Natural killer cell (primary cell): ENCODE results near the gene DNAH1. TPM values are rescaled to one million over a fixed set of nuclear protein-coding genes. Genes with fewer than 3 reads are reported as not detected.

ENCODE experiments used
- ATAC-seq, 3 donors: fragments of 150-1000 bp in 2 of 3; fragments of 200-7000 bp in 1 of 3; cut with Tn5 transposase; 1 replicate in 1 of 3; 2 replicates in 2 of 3; pipeline ENCODE4 v1.10.0; 2021; ENCODE audit warnings: mild to moderate bottlenecking in 2 of 3, moderate library complexity in 2 of 3
- DNase-seq, 2 donors: peaks; one replicate each; pipeline versions ENCODE4 v3.0.0 to v3.0.0-alpha.2; 2013 to 2021; ENCODE audit warnings: mixed read lengths in 1 of 2
- H3K27ac ChIP-seq: one replicate; pipeline ENCODE4 v1.5.1; 2013; ENCODE audit warnings: mild to moderate bottlenecking, low read length
- H3K27me3 ChIP-seq: one replicate; pipeline ENCODE4 v1.6.1; 2013; ENCODE audit warnings: low read length; ENCODE audit not compliant: control insufficient read depth, insufficient read depth
- H3K36me3 ChIP-seq: one replicate; pipeline ENCODE4 v1.6.1; 2013; ENCODE audit warnings: low read length; ENCODE audit not compliant: control insufficient read depth, insufficient read depth
- H3K4me1 ChIP-seq: one replicate; pipeline ENCODE4 v1.6.1; 2013; ENCODE audit warnings: low read length; ENCODE audit not compliant: control insufficient read depth, insufficient read depth
- H3K4me3 ChIP-seq: one replicate; pipeline ENCODE4 v1.5.1; 2013; ENCODE audit warnings: low read length
- H3K9me3 ChIP-seq: one replicate; pipeline ENCODE4 v1.6.1; 2013; ENCODE audit warnings: low read length; ENCODE audit not compliant: control insufficient read depth, insufficient read depth
- H3K27ac Mint-ChIP-seq, 2 donors: one replicate each; pipeline ENCODE4 v1.8.0; 2022; ENCODE audit warnings: mild to moderate bottlenecking in 2 of 2, mixed read lengths in 2 of 2, moderate library complexity in 1 of 2
- H3K27me3 Mint-ChIP-seq, 2 donors: one replicate each; pipeline ENCODE4 v1.8.0; 2022; ENCODE audit warnings: low read depth in 2 of 2, mixed read lengths in 2 of 2
- H3K36me3 Mint-ChIP-seq: one replicate; pipeline ENCODE4 v1.8.0; 2022; ENCODE audit warnings: mixed read lengths
- H3K4me1 Mint-ChIP-seq, 2 donors: one replicate each; pipeline ENCODE4 v1.8.0; 2022; ENCODE audit warnings: mixed read lengths in 2 of 2
- H3K4me3 Mint-ChIP-seq: one replicate; pipeline ENCODE4 v1.8.0; 2022; ENCODE audit warnings: mild to moderate bottlenecking, moderate library complexity, mixed read lengths
- H3K9me3 Mint-ChIP-seq, 2 donors: one replicate each; pipeline ENCODE4 v1.8.0; 2022; ENCODE audit warnings: mixed read lengths in 2 of 2
- CTCF ChIP-seq: fragments of 200-600 bp; IDR thresholded peaks from one replicate; pipeline ENCODE4 v1.8.0; 2022; ENCODE audit warnings: antibody characterized with exemption
- WGBS: methylation state at CpG from one replicate; pipeline ENCODE4 v1.1.7; 2013; ENCODE audit warnings: missing lambda C conversion rate; ENCODE audit not compliant: insufficient coverage; 5-methylcytosine and 5-hydroxymethylcytosine counted together
- intact Hi-C: fragments of 100-400 bp; cut with micrococcal nuclease; formaldehyde crosslinking; loops from one replicate; pipeline ENCODE4 v1.14.2; 2022
- total RNA-seq, 4 donors: library from RNA; stranded (reverse); fragments of 120-200 nt in 1 of 4; gene quantifications; one replicate each; pipeline versions ENCODE4 v1.2.3 to v1.2.4, GENCODE V29; 2013 to 2022

The DNAH1 gene
- total RNA-seq, 3 donors from 2014 or later (not counting 1 experiment from before 2014, with no cell fraction given): 72.3 to 81.7 (median 74.2) TPM

DNA sequence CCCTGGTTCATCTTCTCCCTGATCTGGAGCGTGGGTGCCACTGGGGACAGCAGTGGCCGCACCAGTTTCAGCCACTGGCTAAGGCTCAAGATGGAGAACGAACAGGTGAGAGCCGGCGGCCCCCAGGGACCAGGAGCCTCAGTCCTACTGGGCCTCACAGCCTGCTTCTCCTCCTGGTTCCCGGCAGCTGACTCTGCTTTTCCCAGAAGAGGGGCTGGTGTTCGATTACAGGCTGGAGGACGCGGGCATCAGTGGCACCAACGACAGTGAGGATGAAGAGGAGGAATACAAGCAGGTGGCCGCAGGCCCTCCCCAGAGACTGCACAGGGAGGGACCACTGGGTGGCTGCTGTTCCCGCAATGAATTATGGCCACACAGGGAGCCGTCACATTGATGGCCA, 54.4 kb downstream of the DNAH1 start:
- DNase-seq (no peak), ATAC-seq (no peak)
- no peak overlapping the region for H3K27ac ChIP-seq
- H3K36me3 ChIP-seq: peaks cover 39% of the 10 kb centered on the region
- Mint-ChIP-seq H3K4me3 (no peak overlapping the region), H3K36me3 (no peaks in the 10 kb centered on the region), H3K4me1 (peaks cover 0 to 6% of the 10 kb centered on the region in 2 donors), H3K9me3 (no peaks in the 10 kb centered on the region), H3K27me3 (no peaks in the 10 kb centered on the region), H3K27ac (no peak overlapping the region)
- TF ChIP-seq CTCF: no peak
- no peaks in the 10 kb centered on the region for H3K9me3 ChIP-seq
- intact Hi-C loops: no loop called here
- WGBS: 94% methylated on average over 13 of the region's 13 CpGs
- H3K27me3 ChIP-seq: no peaks in the 10 kb centered on the region
- peaks cover 7% of the 10 kb centered on the region for H3K4me1 ChIP-seq
- H3K4me3 ChIP-seq: no peak overlapping the region

DNA sequence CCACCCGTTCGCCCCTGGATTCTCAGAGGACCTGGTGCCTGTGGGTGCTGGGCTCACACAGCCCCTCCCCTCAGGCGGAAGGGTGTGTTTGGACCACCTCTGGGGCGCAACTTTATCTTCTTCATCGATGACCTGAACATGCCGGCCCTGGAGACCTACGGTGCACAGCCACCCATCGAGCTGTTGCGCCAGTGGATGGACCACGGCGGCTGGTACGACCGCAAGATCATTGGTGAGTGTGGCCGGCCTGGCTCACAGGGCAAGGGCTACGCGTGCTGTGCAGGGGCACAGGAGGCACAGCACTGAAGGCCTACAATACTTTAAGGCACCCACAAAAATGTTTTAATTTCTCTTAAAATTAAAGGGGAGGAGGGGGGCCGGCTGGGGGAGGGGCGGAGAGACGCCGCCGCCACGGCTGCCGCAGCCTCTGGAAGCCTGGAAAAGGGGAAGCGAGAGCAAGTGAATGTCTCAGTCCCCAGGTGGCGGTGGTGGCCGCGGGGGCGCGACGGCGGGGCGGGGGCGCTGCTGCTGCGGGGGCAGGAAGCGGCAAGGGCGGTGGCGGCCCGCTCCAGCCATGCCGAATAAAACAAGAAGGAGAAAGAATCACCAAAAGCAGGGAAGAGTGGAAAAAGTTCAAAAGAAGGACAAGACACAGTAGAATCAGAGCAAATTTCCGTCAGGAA, 56.8 kb downstream of the DNAH1 start:
- Histone ChIP-seq H3K4me1 (peaks cover 7% of the 10 kb centered on the region), H3K27ac (no peak overlapping the region), H3K9me3 (no peaks in the 10 kb centered on the region), H3K27me3 (no peaks in the 10 kb centered on the region), H3K36me3 (peaks cover 37% of the 10 kb centered on the region), H3K4me3 (no peak overlapping the region)
- H3K4me3 Mint-ChIP-seq: no peak overlapping the region
- no peaks in the 10 kb centered on the region for H3K36me3 Mint-ChIP-seq
- WGBS: 35% methylated on average over 38 of the region's 40 CpGs
- ATAC-seq (peak in 1 of 3 donors; percentile 56), DNase-seq (peak in 1 of 2 donors; percentile 32)
- no peak for TF ChIP-seq CTCF
- no peaks in the 10 kb centered on the region for H3K27me3 Mint-ChIP-seq
- peaks cover 0 to 6% of the 10 kb centered on the region in 2 donors for H3K4me1 Mint-ChIP-seq
- H3K9me3 Mint-ChIP-seq: no peaks in the 10 kb centered on the region
- intact Hi-C loops: no loop called here
- H3K27ac Mint-ChIP-seq: no peak overlapping the region

DNA sequence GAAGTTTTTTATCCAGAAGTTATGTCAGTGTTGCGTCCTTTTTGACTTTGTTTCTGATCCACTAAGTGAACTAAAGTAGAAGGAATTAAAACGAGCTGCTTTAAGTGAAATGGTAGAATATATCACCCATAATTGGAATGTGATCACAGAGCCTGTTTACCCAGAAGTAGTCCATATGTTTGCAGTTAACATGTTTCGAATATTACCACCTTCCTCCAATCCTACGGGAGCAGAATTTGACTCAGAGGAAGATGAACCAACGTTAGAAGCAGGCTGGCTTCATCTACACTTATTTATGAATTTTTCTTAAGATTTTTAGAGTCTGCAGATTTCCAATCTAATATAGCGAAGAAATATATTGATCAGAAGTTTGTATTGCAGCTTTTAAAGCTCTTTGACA, 57.6 kb downstream of the DNAH1 start:
- H3K27me3 Mint-ChIP-seq: no peaks in the 10 kb centered on the region
- no peak overlapping the region for H3K4me3 Mint-ChIP-seq
- H3K9me3 Mint-ChIP-seq: no peaks in the 10 kb centered on the region
- ATAC-seq (no peak), DNase-seq (no peak)
- peaks cover 7% of the 10 kb centered on the region for H3K4me1 ChIP-seq
- H3K4me1 Mint-ChIP-seq: peaks cover 0 to 6% of the 10 kb centered on the region in 2 donors
- H3K9me3 ChIP-seq: no peaks in the 10 kb centered on the region
- H3K4me3 ChIP-seq: no peak overlapping the region
- H3K36me3 Mint-ChIP-seq: no peaks in the 10 kb centered on the region
- WGBS: 100% methylated on average over 2 of the region's 6 CpGs
- no peak for TF ChIP-seq CTCF
- H3K27me3 ChIP-seq: no peaks in the 10 kb centered on the region
- H3K36me3 ChIP-seq: peaks cover 35% of the 10 kb centered on the region
- no peak overlapping the region for H3K27ac ChIP-seq
- intact Hi-C loops: no loop called here
- no peak overlapping the region for H3K27ac Mint-ChIP-seq

GRCh38 chr3:52374173-52374572, 58.1 kb downstream of the DNAH1 start:
- H3K27me3 Mint-ChIP-seq: no peaks in the 10 kb centered on the region
- no peaks in the 10 kb centered on the region for H3K9me3 Mint-ChIP-seq
- no peak for TF ChIP-seq CTCF
- peak in 1 of 2 donors; percentile 16 for DNase-seq
- peaks cover 0 to 7% of the 10 kb centered on the region in 2 donors for H3K4me1 Mint-ChIP-seq
- H3K4me3 Mint-ChIP-seq: no peak overlapping the region
- no peak overlapping the region for H3K4me3 ChIP-seq
- H3K27ac ChIP-seq: no peak overlapping the region
- peaks cover 35% of the 10 kb centered on the region for H3K36me3 ChIP-seq
- no peak overlapping the region for H3K27ac Mint-ChIP-seq
- ATAC-seq: no peak
- intact Hi-C loops: no loop called here
- H3K27me3 ChIP-seq: no peaks in the 10 kb centered on the region
- WGBS: 100% methylated on average over 2 of the region's 2 CpGs
- H3K4me1 ChIP-seq: peaks cover 7% of the 10 kb centered on the region
- no peaks in the 10 kb centered on the region for H3K36me3 Mint-ChIP-seq
- no peaks in the 10 kb centered on the region for H3K9me3 ChIP-seq
